Peyer's patch (tissue), 4 donors: ENCODE measurements around the gene CDH12. TPM values are rescaled to one million over a fixed set of nuclear protein-coding genes. Genes with fewer than 3 reads are reported as not detected.

ENCODE experiments used
- DNase-seq, 3 donors: peaks; one replicate each; pipeline ENCODE4 v3.0.0-alpha.2; 2017 to 2019
- H3K27ac ChIP-seq, 4 donors: fragments of 200-600 bp; sonication (generic); one replicate each; pipeline ENCODE4 v1.5.1; 2016 to 2019
- H3K27me3 ChIP-seq, 2 donors: fragments of 200-600 bp; sonication (generic); one replicate each; pipeline ENCODE4 v1.5.1; 2019
- H3K36me3 ChIP-seq, 3 donors: fragments of 200-600 bp; sonication (generic); one replicate each; pipeline ENCODE4 v1.5.1; 2016 to 2019
- H3K4me1 ChIP-seq, 4 donors: fragments of 200-600 bp; sonication (generic); one replicate each; pipeline ENCODE4 v1.5.1; 2016 to 2019
- H3K4me3 ChIP-seq, 4 donors: fragments of 200-600 bp; sonication (generic); 1 replicate in 3 of 4; 2 replicates in 1 of 4; pipeline ENCODE4 v1.5.1; 2016 to 2019; ENCODE audit warnings: mild to moderate bottlenecking in 1 of 4
- H3K9me3 ChIP-seq, 4 donors: fragments of 200-600 bp; sonication (generic); one replicate each; pipeline ENCODE4 v1.5.1; 2016 to 2019; ENCODE audit warnings: mild to moderate bottlenecking in 1 of 4
- POLR2A ChIP-seq, 2 donors: fragments of 450-650 bp; IDR thresholded peaks; one replicate each; pipeline ENCODE4 v1.5.1; 2017; ENCODE audit warnings: antibody characterized with exemption in 2 of 2, mild to moderate bottlenecking in 2 of 2, moderate library complexity in 2 of 2
- total RNA-seq, 4 donors: library from RNA; depleted of rRNA; stranded (reverse); fragments of >200 nt; gene quantifications; one replicate each; pipeline ENCODE4 v1.1.0, GENCODE V29; 2016
- TF ChIP-seq, protein P1 (sequence below), 6 experiments: fragments of 450-650 bp in 4 of 6; fragments of 200-600 bp in 2 of 6; sonication (generic) in 1 of 6; IDR thresholded peaks; one replicate each; pipeline ENCODE4 v1.5.1; 2017 to 2019; ENCODE audit warnings: antibody characterized with exemption in 6 of 6, mild to moderate bottlenecking in 3 of 6, moderate library complexity in 1 of 6

The CDH12 gene
- total RNA-seq, 4 donors from 2014 or later, result not detected

DNA sequence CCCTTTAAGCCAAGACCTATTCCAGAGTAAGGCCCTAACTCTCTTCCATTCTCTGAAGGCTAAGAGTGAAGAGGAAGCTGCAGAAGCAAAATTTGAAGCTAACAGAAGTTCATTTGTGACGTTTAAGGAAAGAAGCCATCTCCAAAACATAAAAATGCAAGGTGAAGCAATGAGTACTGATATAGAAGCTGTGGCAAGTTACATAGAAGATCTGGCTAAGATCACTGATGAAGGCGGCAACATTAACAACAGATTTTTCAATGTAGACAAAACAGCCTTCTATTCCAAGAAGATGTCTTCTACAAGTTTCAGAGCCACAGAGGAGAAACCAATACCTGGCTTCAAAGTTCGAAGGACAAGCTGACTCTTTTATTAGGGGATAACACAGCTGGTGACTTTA, 1143.4 kb downstream of the CDH12 start:
- Histone ChIP-seq H3K36me3 (no peaks in the 10 kb centered on the region), H3K27me3 (no peaks in the 10 kb centered on the region), H3K27ac (no peak overlapping the region), H3K4me1 (no peaks in the 10 kb centered on the region), H3K4me3 (no peak overlapping the region), H3K9me3 (no peaks in the 10 kb centered on the region)
- no peak for DNase-seq
- TF ChIP-seq, protein P1, sequence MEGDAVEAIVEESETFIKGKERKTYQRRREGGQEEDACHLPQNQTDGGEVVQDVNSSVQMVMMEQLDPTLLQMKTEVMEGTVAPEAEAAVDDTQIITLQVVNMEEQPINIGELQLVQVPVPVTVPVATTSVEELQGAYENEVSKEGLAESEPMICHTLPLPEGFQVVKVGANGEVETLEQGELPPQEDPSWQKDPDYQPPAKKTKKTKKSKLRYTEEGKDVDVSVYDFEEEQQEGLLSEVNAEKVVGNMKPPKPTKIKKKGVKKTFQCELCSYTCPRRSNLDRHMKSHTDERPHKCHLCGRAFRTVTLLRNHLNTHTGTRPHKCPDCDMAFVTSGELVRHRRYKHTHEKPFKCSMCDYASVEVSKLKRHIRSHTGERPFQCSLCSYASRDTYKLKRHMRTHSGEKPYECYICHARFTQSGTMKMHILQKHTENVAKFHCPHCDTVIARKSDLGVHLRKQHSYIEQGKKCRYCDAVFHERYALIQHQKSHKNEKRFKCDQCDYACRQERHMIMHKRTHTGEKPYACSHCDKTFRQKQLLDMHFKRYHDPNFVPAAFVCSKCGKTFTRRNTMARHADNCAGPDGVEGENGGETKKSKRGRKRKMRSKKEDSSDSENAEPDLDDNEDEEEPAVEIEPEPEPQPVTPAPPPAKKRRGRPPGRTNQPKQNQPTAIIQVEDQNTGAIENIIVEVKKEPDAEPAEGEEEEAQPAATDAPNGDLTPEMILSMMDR (IDR thresholded peaks at IDR 0.05), result no peak
- no peak for TF ChIP-seq POLR2A (IDR thresholded peaks at IDR 0.05)

DNA sequence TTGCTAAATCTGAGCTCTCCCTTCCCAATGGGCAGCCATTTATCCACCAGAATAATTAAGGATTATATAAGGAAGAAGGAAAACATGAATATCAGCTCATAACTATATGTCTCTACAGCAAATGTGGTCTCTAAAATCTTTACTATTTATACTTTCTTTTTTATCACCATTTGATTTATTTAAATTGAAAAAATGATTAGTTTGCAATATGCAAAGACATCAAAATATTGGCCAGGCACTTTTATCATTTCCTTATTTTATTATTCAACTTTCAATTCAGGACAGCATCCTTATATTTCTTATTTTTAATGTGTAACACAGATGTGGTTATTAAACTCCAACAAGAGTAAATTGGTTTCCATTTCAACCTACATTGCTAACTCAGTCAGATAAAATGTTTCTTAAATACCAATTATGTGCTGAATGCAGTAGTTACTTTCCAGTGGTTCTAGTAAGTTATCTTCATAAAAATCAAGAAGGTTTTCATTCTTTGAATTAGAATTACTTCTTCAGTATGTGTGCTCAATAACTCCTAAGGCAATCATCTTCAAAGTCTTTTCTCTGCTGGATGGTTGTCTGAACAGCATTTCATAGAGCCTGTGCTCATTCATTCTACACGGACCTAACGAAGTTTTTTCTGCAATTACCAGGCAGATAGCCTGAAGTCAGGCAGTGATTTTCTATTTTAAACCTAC, 1148.0 kb downstream of the CDH12 start:
- Histone ChIP-seq H3K4me1 (no peaks in the 10 kb centered on the region), H3K36me3 (no peaks in the 10 kb centered on the region), H3K4me3 (no peak overlapping the region), H3K27me3 (no peaks in the 10 kb centered on the region), H3K27ac (no peak overlapping the region), H3K9me3 (no peaks in the 10 kb centered on the region)
- no peak for DNase-seq
- TF ChIP-seq, protein P1 (IDR thresholded peaks at IDR 0.05), result no peak
- no peak for TF ChIP-seq POLR2A (IDR thresholded peaks at IDR 0.05)

DNA sequence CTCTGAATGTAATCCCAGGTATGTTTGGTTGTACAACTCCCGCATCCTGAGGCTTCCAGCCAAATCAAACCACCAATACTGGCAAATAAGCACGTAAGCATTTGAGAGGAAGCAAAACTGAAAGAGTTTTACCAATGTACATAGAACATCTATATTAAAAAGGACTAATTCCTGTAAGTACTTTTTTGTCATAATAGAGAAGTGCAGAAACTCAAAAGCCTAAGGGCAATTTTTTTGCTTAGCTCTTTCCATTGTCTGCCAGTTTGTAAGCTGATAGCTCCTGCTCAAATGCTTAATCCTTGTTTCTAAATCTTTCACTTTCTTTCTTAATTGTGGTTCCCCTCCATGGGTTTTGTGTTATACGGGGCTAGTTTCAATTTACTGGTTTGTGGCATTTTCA, 1151.8 kb downstream of the CDH12 start:
- Histone ChIP-seq H3K9me3 (peaks cover 0 to 4% (median 0%) of the 10 kb centered on the region in 4 donors), H3K27ac (no peak overlapping the region), H3K36me3 (no peaks in the 10 kb centered on the region), H3K4me3 (no peak overlapping the region), H3K4me1 (no peaks in the 10 kb centered on the region), H3K27me3 (no peaks in the 10 kb centered on the region)
- TF ChIP-seq, protein P1 (IDR thresholded peaks at IDR 0.05), result no peak
- TF ChIP-seq POLR2A (IDR thresholded peaks at IDR 0.05), result no peak
- DNase-seq, result no peak
